ENCODE data around the gene PPM1M. TPM values are rescaled to one million over a fixed set of nuclear protein-coding genes. Genes with fewer than 3 reads are reported as not detected.

Gene PPM1M
- total RNA-seq, 1 experiment from 2014 or later = 6.7 TPM

- H3K9me3 Mint-ChIP-seq (ENCODE audit: unreplicated experiment) = no peaks in the 10 kb centered on the region
- no peak overlapping the region for H3K4me3 Mint-ChIP-seq (ENCODE audit: unreplicated experiment)
- H3K27ac Mint-ChIP-seq (ENCODE audit: unreplicated experiment) = no peak overlapping the region
- POLR2A ChIA-PET = no interaction called here
- Histone ChIP-seq H3K4me1 (peaks cover 9% of the 10 kb centered on the region), H3K27me3 (replicated peaks; ENCODE audit: control insufficient read depth, insufficient read depth, low read length) (no peaks in the 10 kb centered on the region), H3K9me3 (no peaks in the 10 kb centered on the region), H3K36me3 (ENCODE audit: control insufficient read depth, insufficient read depth, low read length) (no peaks in the 10 kb centered on the region), H3K4me3 (ENCODE audit: low read depth, low read length) (no peak overlapping the region)
- BruUV-seq (replicated peaks) = no TSS peak
- TF ChIP-seq, protein P1, sequence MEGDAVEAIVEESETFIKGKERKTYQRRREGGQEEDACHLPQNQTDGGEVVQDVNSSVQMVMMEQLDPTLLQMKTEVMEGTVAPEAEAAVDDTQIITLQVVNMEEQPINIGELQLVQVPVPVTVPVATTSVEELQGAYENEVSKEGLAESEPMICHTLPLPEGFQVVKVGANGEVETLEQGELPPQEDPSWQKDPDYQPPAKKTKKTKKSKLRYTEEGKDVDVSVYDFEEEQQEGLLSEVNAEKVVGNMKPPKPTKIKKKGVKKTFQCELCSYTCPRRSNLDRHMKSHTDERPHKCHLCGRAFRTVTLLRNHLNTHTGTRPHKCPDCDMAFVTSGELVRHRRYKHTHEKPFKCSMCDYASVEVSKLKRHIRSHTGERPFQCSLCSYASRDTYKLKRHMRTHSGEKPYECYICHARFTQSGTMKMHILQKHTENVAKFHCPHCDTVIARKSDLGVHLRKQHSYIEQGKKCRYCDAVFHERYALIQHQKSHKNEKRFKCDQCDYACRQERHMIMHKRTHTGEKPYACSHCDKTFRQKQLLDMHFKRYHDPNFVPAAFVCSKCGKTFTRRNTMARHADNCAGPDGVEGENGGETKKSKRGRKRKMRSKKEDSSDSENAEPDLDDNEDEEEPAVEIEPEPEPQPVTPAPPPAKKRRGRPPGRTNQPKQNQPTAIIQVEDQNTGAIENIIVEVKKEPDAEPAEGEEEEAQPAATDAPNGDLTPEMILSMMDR (IDR thresholded peaks at IDR 0.05; ENCODE audit: insufficient read depth in 1 of 2, low read depth in 1 of 2, low read length in 1 of 2, severe bottlenecking in 1 of 2, unreplicated experiment in 1 of 2) = no peak
- H3K27me3 Mint-ChIP-seq (ENCODE audit: insufficient read depth, unreplicated experiment) = no peaks in the 10 kb centered on the region
- intact Hi-C loops (cut with micrococcal nuclease; ENCODE audit: unreplicated experiment) = no loop called here
- CTCF ChIA-PET = interaction anchor here (0.5 to 3.7 kb wide), 5 partner anchors 9 to 266 kb away, joined by 3 to 22 read pairs (median 4); no protein-coding TSS in a partner anchor
- DNase-seq = no peak
- no peaks in the 10 kb centered on the region for H3K36me3 Mint-ChIP-seq (ENCODE audit: insufficient read depth, unreplicated experiment)
- peaks cover 6% of the 10 kb centered on the region for H3K4me1 Mint-ChIP-seq (ENCODE audit: low read depth, unreplicated experiment)
Observed at GRCh38 chr3:52222319-52223221, 23.0 kb upstream of the PPM1M start.

DNA sequence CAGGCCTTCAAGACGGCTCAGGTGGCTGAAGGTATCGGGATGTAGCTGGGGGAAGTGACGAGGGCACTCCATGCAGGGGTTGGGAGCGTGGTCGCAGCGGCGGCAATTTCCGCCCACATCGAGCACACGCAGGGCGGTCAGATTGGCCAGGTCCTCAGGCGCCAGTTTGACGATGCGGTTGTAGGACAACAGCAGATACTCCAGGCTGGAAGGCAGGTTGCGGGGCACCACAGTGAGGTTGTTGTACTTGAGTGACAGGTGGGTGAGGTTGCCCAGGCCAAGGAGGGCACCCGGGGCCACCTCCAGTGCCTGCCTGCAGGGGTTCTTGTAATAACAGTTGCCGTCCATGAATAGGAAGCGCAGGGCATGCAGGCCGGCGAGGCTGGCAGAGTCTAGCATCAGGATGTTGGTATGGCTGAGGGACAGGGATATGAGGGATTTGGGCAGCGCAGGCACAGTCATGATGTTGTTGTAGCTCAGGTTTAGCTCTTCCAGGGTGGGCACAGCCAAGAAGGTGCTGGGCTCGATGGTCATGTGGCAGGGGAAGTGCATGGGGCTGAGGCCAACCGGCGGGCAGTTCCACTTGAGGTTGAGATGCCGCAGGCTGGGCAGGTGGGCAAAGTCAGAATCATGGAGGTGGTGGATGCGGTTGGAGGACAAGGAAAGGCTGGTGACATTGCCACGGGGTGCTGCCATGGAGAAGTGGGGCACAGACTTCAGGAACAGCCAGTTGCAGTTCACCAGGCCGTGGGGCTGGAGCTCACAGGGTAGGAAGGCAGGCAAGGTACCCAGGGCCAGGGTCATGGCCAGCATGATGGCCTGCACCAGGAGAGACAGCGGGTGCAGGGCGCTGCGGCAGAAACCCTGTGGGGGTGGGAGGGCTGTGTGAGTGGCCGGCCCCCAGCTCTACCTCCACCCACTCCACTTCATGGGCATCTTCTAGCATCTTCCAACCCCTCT is 21.8 kb upstream of the PPM1M start:
- POLR2A ChIA-PET = no interaction called here
- H3K4me3 ChIP-seq (ENCODE audit: low read depth, low read length) = no peak overlapping the region
- no peak overlapping the region for H3K27ac Mint-ChIP-seq (ENCODE audit: unreplicated experiment)
- H3K4me1 ChIP-seq = peaks cover 9% of the 10 kb centered on the region
- intact Hi-C loops (cut with micrococcal nuclease; ENCODE audit: unreplicated experiment) = no loop called here
- H3K36me3 ChIP-seq (ENCODE audit: control insufficient read depth, insufficient read depth, low read length) = no peaks in the 10 kb centered on the region
- H3K36me3 Mint-ChIP-seq (ENCODE audit: insufficient read depth, unreplicated experiment) = no peaks in the 10 kb centered on the region
- no peaks in the 10 kb centered on the region for H3K27me3 ChIP-seq (replicated peaks; ENCODE audit: control insufficient read depth, insufficient read depth, low read length)
- no TSS peak for BruUV-seq (replicated peaks)
- no peaks in the 10 kb centered on the region for H3K27me3 Mint-ChIP-seq (ENCODE audit: insufficient read depth, unreplicated experiment)
- H3K9me3 ChIP-seq = no peaks in the 10 kb centered on the region
- CTCF ChIA-PET = interaction anchor here (0.5 to 0.6 kb wide), 2 partner anchors 227 to 265 kb away, joined by 3 to 4 read pairs; no protein-coding TSS in a partner anchor
- TF ChIP-seq, protein P1 (IDR thresholded peaks at IDR 0.05; ENCODE audit: insufficient read depth in 1 of 2, low read depth in 1 of 2, low read length in 1 of 2, severe bottlenecking in 1 of 2, unreplicated experiment in 1 of 2) = no peak
- H3K9me3 Mint-ChIP-seq (ENCODE audit: unreplicated experiment) = no peaks in the 10 kb centered on the region
- no peak overlapping the region for H3K4me3 Mint-ChIP-seq (ENCODE audit: unreplicated experiment)
- no peak for DNase-seq
- peaks cover 6% of the 10 kb centered on the region for H3K4me1 Mint-ChIP-seq (ENCODE audit: low read depth, unreplicated experiment)
